Panc1 (cell line): ENCODE results near the gene EYS. TPM values are rescaled to one million over a fixed set of nuclear protein-coding genes. Genes with fewer than 3 reads are reported as not detected.

Experiments
- ATAC-seq: fragments of 200-7000 bp; cut with Tn5 transposase; 2 replicates; pipeline ENCODE4 v1.9.1; 2020; ENCODE audit warnings: mild to moderate bottlenecking, moderate library complexity
- BruUV-seq: library from RNA; stranded (reverse); fragments of 400-500 nt; replicated peaks from 2 replicates; lab custom pipeline; 2021; lab: Mats Ljungman, UMichigan
- CTCF ChIA-PET: fragments of 300-600 bp; sonication (Branson Sonifier 250); formaldehyde crosslinking; loops from one replicate; lab custom pipeline; 2022; ENCODE audit warnings: antibody characterized with exemption; lab: Charles Lee
- POLR2A ChIA-PET: fragments of 300-600 bp; sonication (Branson Sonifier 250); formaldehyde crosslinking; loops from one replicate; lab custom pipeline; 2022; ENCODE audit warnings: antibody characterized with exemption; lab: Charles Lee
- DNase-seq: peaks from one replicate; pipeline ENCODE4 v3.0.0-alpha.2; 2010; ENCODE audit warnings: low read depth, low spot score
- H3K27ac ChIP-seq: 2 replicates; pipeline ENCODE4 v1.5.1; 2011; ENCODE audit warnings: mild to moderate bottlenecking, low read length, inconsistent platforms
- H3K27me3 ChIP-seq: fragments of 200-500 bp; sonication (Bioruptor generic); 2 replicates; pipeline ENCODE4 v1.6.0; 2014; ENCODE audit warnings: low read length, inconsistent platforms; ENCODE audit not compliant: control insufficient read depth, insufficient read depth
- H3K36me3 ChIP-seq: fragments of 200-500 bp; sonication (Bioruptor generic); 2 replicates; pipeline ENCODE4 v1.5.1; 2014; ENCODE audit warnings: inconsistent platforms, mild to moderate bottlenecking, low read length, moderate library complexity; ENCODE audit not compliant: control insufficient read depth, insufficient read depth
- H3K4me1 ChIP-seq: 2 replicates; pipeline ENCODE4 v1.5.1; 2011; ENCODE audit warnings: inconsistent platforms, mild to moderate bottlenecking, low read length, moderate library complexity; ENCODE audit not compliant: control insufficient read depth, insufficient read depth
- H3K4me3 ChIP-seq, 2 experiments: 2 replicates each; pipeline ENCODE4 v1.5.1; 2011 to 2012; ENCODE audit warnings: low read depth in 2 of 2, low read length in 2 of 2, mild to moderate bottlenecking in 2 of 2, inconsistent platforms in 1 of 2, moderate library complexity in 1 of 2
- H3K9me3 ChIP-seq: fragments of 200-500 bp; sonication (Bioruptor generic); 2 replicates; pipeline ENCODE4 v1.5.1; 2014; ENCODE audit warnings: low read depth, mild to moderate bottlenecking, inconsistent platforms, low read length, moderate library complexity; ENCODE audit not compliant: control insufficient read depth, insufficient read depth
- POLR2AphosphoS5 ChIP-seq: IDR thresholded peaks from 2 replicates; pipeline ENCODE4 v1.6.1; 2012; ENCODE audit warnings: mild to moderate bottlenecking, low read depth, low read length, moderate library complexity
- SIN3A ChIP-seq: IDR thresholded peaks from 2 replicates; pipeline ENCODE4 v1.6.1; 2012; ENCODE audit warnings: low read depth, mild to moderate bottlenecking, low read length, moderate library complexity, borderline replicate concordance; ENCODE audit not compliant: insufficient read depth
- TCF7L2 ChIP-seq: IDR thresholded peaks from 2 replicates; pipeline ENCODE4 v1.6.1; 2011; ENCODE audit warnings: mild to moderate bottlenecking, low read depth, low read length, inconsistent platforms
- in situ Hi-C: cut with HindIII; loops from 2 replicates; pipeline ENCODE4 v1.10.0; 2016; ENCODE audit warnings: low sequenced_read_pairs, low pct_unique_long_range_greater_than_20kb
- intact Hi-C: fragments of 100-400 bp; cut with micrococcal nuclease; formaldehyde crosslinking; loops from one replicate; pipeline ENCODE4 v1.10.0; 2022; ENCODE audit not compliant: unreplicated experiment
- total RNA-seq: library from RNA; stranded (reverse); gene quantifications from one replicate; pipeline ENCODE4 v1.2.1, GENCODE V29; 2021; ENCODE audit not compliant: unreplicated experiment
- TF ChIP-seq, protein P1 (sequence below): fragments of 450-650 bp; IDR thresholded peaks from 2 replicates; pipeline ENCODE4 v1.5.1; 2017; ENCODE audit warnings: mild to moderate bottlenecking
- TF ChIP-seq, protein P2 (sequence below), 2 experiments: IDR thresholded peaks; 2 replicates each; pipeline ENCODE4 v1.6.1; 2011 to 2012; ENCODE audit warnings: low read depth in 2 of 2, control low read depth in 1 of 2, low read length in 1 of 2, mild to moderate bottlenecking in 1 of 2, moderate library complexity in 1 of 2; ENCODE audit not compliant: insufficient read depth in 1 of 2

EYS gene
- total RNA-seq, 1 experiment from 2014 or later, result not detected

DNA sequence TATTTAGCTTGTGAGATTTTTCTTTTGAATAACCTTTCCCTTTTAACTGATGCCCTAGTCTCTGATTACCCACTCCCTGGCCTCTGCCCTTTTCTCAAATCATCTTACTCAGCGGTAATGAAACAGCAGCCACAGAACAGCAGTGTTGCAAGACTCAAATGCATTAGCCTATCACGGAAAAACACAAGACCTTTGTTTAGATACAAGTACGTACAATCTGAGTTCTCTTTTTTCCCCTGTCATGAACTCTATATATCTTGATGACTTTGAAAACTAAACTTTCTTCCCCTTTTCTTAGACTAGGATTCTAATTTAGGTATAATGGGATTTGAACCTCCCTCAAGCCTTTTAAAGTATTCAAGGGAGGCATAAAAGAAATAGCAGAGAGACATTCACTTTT is 1034.9 kb downstream of the EYS start:
- POLR2A ChIA-PET, result no interaction called here
- in situ Hi-C loops, result no loop called here
- no peak for ATAC-seq
- TF ChIP-seq SIN3A, result no peak
- TF ChIP-seq TCF7L2, result no peak
- no peak for TF ChIP-seq POLR2AphosphoS5
- TF ChIP-seq, protein P1, sequence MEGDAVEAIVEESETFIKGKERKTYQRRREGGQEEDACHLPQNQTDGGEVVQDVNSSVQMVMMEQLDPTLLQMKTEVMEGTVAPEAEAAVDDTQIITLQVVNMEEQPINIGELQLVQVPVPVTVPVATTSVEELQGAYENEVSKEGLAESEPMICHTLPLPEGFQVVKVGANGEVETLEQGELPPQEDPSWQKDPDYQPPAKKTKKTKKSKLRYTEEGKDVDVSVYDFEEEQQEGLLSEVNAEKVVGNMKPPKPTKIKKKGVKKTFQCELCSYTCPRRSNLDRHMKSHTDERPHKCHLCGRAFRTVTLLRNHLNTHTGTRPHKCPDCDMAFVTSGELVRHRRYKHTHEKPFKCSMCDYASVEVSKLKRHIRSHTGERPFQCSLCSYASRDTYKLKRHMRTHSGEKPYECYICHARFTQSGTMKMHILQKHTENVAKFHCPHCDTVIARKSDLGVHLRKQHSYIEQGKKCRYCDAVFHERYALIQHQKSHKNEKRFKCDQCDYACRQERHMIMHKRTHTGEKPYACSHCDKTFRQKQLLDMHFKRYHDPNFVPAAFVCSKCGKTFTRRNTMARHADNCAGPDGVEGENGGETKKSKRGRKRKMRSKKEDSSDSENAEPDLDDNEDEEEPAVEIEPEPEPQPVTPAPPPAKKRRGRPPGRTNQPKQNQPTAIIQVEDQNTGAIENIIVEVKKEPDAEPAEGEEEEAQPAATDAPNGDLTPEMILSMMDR, result no peak
- TF ChIP-seq, protein P2, sequence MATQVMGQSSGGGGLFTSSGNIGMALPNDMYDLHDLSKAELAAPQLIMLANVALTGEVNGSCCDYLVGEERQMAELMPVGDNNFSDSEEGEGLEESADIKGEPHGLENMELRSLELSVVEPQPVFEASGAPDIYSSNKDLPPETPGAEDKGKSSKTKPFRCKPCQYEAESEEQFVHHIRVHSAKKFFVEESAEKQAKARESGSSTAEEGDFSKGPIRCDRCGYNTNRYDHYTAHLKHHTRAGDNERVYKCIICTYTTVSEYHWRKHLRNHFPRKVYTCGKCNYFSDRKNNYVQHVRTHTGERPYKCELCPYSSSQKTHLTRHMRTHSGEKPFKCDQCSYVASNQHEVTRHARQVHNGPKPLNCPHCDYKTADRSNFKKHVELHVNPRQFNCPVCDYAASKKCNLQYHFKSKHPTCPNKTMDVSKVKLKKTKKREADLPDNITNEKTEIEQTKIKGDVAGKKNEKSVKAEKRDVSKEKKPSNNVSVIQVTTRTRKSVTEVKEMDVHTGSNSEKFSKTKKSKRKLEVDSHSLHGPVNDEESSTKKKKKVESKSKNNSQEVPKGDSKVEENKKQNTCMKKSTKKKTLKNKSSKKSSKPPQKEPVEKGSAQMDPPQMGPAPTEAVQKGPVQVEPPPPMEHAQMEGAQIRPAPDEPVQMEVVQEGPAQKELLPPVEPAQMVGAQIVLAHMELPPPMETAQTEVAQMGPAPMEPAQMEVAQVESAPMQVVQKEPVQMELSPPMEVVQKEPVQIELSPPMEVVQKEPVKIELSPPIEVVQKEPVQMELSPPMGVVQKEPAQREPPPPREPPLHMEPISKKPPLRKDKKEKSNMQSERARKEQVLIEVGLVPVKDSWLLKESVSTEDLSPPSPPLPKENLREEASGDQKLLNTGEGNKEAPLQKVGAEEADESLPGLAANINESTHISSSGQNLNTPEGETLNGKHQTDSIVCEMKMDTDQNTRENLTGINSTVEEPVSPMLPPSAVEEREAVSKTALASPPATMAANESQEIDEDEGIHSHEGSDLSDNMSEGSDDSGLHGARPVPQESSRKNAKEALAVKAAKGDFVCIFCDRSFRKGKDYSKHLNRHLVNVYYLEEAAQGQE (IDR thresholded peaks at IDR 0.05; ENCODE audit: insufficient read depth in 1 of 2, low read depth in 2 of 2, low read length in 1 of 2), result no peak
- CTCF ChIA-PET, result no interaction called here
- Histone ChIP-seq H3K4me1 (no peaks in the 10 kb centered on the region), H3K27ac (no peak overlapping the region), H3K27me3 (no peaks in the 10 kb centered on the region), H3K36me3 (no peaks in the 10 kb centered on the region), H3K4me3 (no peak overlapping the region), H3K9me3 (no peaks in the 10 kb centered on the region; the same call in 1 of the 2 replicates)
- intact Hi-C loops, result no loop called here
- no peak for DNase-seq
- BruUV-seq, result no TSS peak

DNA sequence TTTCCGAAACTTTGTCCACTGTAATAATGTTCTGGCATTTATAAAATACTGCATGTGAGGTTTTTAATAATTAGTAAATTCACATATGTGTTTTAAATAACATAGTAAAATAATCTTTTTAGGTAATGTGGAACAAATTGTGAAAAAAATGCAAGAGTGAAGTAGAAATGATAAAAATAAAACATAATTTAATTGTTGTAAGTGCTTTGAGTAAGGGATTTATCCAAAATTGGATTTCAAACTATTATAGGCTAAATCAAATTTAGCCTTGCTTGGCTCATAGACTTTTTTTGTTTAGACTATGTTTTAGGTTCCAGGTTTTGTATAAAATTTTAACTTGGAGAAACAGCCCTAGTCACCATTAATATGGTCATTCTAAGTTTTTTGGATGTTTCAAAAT is 1041.9 kb downstream of the EYS start:
- no peaks in the 10 kb centered on the region for H3K36me3 ChIP-seq
- no peak overlapping the region for H3K27ac ChIP-seq
- no TSS peak for BruUV-seq
- in situ Hi-C loops, result no loop called here
- ATAC-seq (no peak), DNase-seq (no peak)
- TF ChIP-seq SIN3A (no peak), TCF7L2 (no peak)
- TF ChIP-seq, protein P1, result no peak
- TF ChIP-seq, protein P2 (IDR thresholded peaks at IDR 0.05; ENCODE audit: insufficient read depth in 1 of 2, low read depth in 2 of 2, low read length in 1 of 2), result no peak
- no peak overlapping the region for H3K4me3 ChIP-seq
- no peaks in the 10 kb centered on the region for H3K27me3 ChIP-seq
- H3K9me3 ChIP-seq, result no peaks in the 10 kb centered on the region; the same call in 1 of the 2 replicates
- POLR2A ChIA-PET, result no interaction called here
- CTCF ChIA-PET, result no interaction called here
- H3K4me1 ChIP-seq, result no peaks in the 10 kb centered on the region
- intact Hi-C loops, result no loop called here
